ENCODE data around the gene KIF1B. TPM values are rescaled to one million over a fixed set of nuclear protein-coding genes. Genes with fewer than 3 reads are reported as not detected.
"Not testable (repeated sequence)": the region's sequence is repeated elsewhere in the genome, so short reads cannot be mapped to it uniquely, and the experiment has no call there.

The KIF1B gene
- total and polyA plus RNA-seq, 8 donors, result 8.2 to 26.4 (median 19.3) TPM

DNA sequence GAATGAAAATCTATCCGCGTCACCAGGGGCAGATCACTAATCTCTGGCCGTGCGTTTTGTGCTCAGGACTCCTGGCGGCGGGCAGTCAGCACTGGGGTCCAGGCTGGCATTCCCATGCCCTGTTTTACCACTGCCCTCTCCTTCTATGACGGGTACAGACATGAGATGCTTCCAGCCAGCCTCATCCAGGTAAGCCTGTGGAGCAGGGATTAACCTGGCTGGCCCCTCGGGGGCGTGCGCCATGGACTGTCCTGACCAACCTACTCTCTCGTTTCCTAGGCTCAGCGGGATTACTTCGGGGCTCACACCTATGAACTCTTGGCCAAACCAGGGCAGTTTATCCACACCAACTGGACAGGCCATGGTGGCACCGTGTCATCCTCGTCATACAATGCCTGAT is 209.0 kb downstream of the KIF1B start:
- Histone ChIP-seq H3K4me3 (no peak overlapping the region), H3K9me3 (no peaks in the 10 kb centered on the region), H3K27ac (no peak overlapping the region), H3K27me3 (no peaks in the 10 kb centered on the region), H3K4me1 (no peaks in the 10 kb centered on the region), H3K36me3 (peaks cover 0 to 23% (median 10%) of the 10 kb centered on the region in 3 donors)
- intact Hi-C loops (cut with DNase I), result no loop called here
- DNase-seq, result no peak
- no peak for FAIRE-seq
- TF ChIP-seq CTCF (IDR thresholded peaks at IDR 0.05), result no peak
- peak in 1 of 4 donors; percentile 8 for ATAC-seq
- 88 to 89% methylated on average over 15 of the region's 15 CpGs for WGBS, 2 donors

- no peak for FAIRE-seq
- H3K4me1 ChIP-seq, result no peaks in the 10 kb centered on the region
- H3K36me3 ChIP-seq, result peaks cover 0 to 13% (median 10%) of the 10 kb centered on the region in 3 donors
- TF ChIP-seq CTCF (IDR thresholded peaks at IDR 0.05), result no peak
- no peak overlapping the region for H3K27ac ChIP-seq
- intact Hi-C loops (cut with DNase I), result no loop called here
- no peaks in the 10 kb centered on the region for H3K27me3 ChIP-seq
- no peak overlapping the region for H3K4me3 ChIP-seq
- no peaks in the 10 kb centered on the region for H3K9me3 ChIP-seq
- ATAC-seq, result no peak
- 91% methylated on average over 5 of the region's 5 CpGs for WGBS, 2 donors
- DNase-seq, result no peak
Measured at GRCh38 chr1:10421637-10422036, 211.3 kb downstream of the KIF1B start.

DNA sequence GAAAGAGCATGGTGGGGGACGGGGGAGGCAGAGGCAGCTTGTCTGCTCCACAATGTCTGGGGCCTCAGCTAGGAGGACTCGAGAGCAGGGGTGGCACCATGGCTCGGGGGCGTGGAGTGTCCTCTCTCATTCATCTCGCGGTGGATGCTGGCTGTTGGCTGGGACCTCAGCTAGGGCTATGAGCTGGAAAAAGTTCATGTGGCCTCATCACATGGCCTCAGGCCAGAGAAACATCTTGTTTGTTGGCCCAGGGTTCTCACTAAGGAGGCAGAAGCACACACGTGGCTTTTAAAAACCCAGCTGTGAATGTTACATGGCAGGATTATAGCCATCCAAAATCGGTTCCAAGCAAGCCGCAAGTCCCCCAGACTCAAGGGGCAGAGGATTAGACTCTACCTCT is 213.7 kb downstream of the KIF1B start:
- peaks cover 0 to 5% (median 0%) of the 10 kb centered on the region in 3 donors for H3K36me3 ChIP-seq
- ATAC-seq (peak in 1 of 4 donors; percentile 37), DNase-seq (no peak), FAIRE-seq (no peak)
- intact Hi-C loops (cut with DNase I), result no loop called here
- no peak overlapping the region for H3K27ac ChIP-seq
- no peaks in the 10 kb centered on the region for H3K27me3 ChIP-seq
- TF ChIP-seq CTCF (IDR thresholded peaks at IDR 0.05), result no peak
- H3K4me3 ChIP-seq, result no peak overlapping the region
- 60 to 69% methylated on average over 9 of the region's 9 CpGs for WGBS, 2 donors
- no peaks in the 10 kb centered on the region for H3K9me3 ChIP-seq
- no peaks in the 10 kb centered on the region for H3K4me1 ChIP-seq

- intact Hi-C loops (cut with DNase I), result loop anchor here in 2 of 3 donors (5.0 kb wide), 1 partner anchor 47 kb away; no protein-coding TSS in a partner anchor
- TF ChIP-seq CTCF (IDR thresholded peaks at IDR 0.05), result no peak
- Histone ChIP-seq H3K4me3 (no peak overlapping the region), H3K4me1 (no peaks in the 10 kb centered on the region), H3K27me3 (no peaks in the 10 kb centered on the region), H3K27ac (no peak overlapping the region), H3K9me3 (no peaks in the 10 kb centered on the region), H3K36me3 (peaks cover 0 to 4% (median 0%) of the 10 kb centered on the region in 3 donors)
- DNase-seq (no peak), FAIRE-seq (no peak), ATAC-seq (no peak)
- WGBS, 2 donors, result 67 to 79% methylated on average over 8 of the region's 8 CpGs
Measured at GRCh38 chr1:10424651-10425050, 214.3 kb downstream of the KIF1B start.

DNA sequence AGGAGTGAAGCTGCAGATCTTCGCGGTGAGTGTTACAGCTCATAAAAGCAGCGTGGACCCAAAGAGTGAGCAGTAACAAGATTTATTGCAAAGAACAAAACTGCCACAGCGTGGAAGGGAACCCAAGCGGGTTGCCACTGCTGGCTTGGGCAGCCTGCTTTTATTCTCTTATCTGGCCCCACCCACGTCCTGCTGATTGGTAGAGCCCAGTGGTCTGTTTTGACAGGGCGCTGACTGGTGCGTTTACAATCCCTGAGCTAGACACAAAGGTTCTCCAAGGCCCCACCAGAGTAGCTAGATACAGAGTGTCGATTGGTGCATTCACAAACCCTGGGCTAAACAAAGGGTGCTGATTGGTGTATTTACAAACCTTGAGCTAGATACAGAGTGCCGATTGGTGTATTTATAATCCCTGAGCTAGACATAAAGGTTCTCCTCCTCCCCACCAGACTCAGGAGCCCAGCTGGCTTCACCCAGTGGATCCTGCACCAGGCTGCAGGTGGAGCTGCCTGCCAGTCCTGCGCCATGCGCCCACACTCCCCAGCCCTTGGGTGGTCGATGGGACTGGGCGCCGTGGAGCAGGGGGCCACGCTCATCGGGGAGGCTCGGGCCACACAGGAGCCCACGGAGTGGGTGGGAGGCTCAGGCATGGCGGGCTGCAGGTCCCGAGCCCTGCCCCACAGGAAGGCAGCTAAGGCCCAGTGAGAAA is 215.6 kb downstream of the KIF1B start:
- not testable (repeated sequence) for H3K27me3 ChIP-seq, H3K4me1 ChIP-seq, ATAC-seq, DNase-seq, H3K9me3 ChIP-seq, H3K27ac ChIP-seq, FAIRE-seq, H3K4me3 ChIP-seq, H3K36me3 ChIP-seq
- WGBS, 2 donors, result 80 to 85% methylated on average over 19 to 20 of the region's 21 CpGs
- intact Hi-C loops (cut with DNase I), result loop anchor here in 2 of 3 donors (5.0 kb wide), 1 partner anchor 49 kb away; no protein-coding TSS in a partner anchor

DNA sequence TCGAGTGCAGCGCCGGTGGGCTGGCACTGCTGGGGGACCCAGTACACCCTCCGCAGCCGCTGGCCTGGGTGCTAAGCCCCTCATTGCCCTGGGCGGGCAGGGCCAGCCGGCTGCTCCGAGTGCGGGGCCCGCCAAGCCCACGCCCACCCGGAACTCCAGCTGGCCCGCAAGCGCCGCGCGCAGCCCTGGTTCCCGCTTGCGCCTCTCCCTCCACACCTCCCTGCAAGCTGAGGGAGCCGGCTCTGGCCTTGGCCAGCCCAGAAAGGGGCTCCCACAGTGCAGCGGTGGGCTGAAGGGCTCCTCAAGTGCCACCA is 216.1 kb downstream of the KIF1B start:
- not testable (repeated sequence) for DNase-seq, H3K27ac ChIP-seq, H3K4me3 ChIP-seq, H3K9me3 ChIP-seq, H3K27me3 ChIP-seq, ATAC-seq, FAIRE-seq, H3K36me3 ChIP-seq, H3K4me1 ChIP-seq
- 90 to 95% methylated on average over 3 to 20 of the region's 21 CpGs for WGBS, 2 donors
- intact Hi-C loops (cut with DNase I), result loop anchor here in 2 of 3 donors (5.0 kb wide), 1 partner anchor 49 kb away; no protein-coding TSS in a partner anchor

Data from pancreas (tissue), 10 donors.